Body of pancreas (tissue), 4 donors: ENCODE data around the gene IL4I1.

Source experiments
- POLR2A ChIP-seq, 3 donors: fragments of 450-650 bp; IDR thresholded peaks; one replicate each; pipeline ENCODE4 v1.6.1; 2016; ENCODE audit warnings: antibody characterized with exemption in 3 of 3, mild to moderate bottlenecking in 2 of 3
- TF ChIP-seq, protein P1 (sequence below), 7 experiments: fragments of 450-650 bp in 4 of 7; fragments of 200-600 bp in 3 of 7; sonication (generic) in 3 of 7; IDR thresholded peaks; one replicate each; pipeline ENCODE4 v1.5.1; 2016 to 2019; ENCODE audit warnings: antibody characterized with exemption in 7 of 7

GRCh38 chr19:49933643-49934042, 37.0 kb upstream of the IL4I1 start:
- TF ChIP-seq, protein P1, sequence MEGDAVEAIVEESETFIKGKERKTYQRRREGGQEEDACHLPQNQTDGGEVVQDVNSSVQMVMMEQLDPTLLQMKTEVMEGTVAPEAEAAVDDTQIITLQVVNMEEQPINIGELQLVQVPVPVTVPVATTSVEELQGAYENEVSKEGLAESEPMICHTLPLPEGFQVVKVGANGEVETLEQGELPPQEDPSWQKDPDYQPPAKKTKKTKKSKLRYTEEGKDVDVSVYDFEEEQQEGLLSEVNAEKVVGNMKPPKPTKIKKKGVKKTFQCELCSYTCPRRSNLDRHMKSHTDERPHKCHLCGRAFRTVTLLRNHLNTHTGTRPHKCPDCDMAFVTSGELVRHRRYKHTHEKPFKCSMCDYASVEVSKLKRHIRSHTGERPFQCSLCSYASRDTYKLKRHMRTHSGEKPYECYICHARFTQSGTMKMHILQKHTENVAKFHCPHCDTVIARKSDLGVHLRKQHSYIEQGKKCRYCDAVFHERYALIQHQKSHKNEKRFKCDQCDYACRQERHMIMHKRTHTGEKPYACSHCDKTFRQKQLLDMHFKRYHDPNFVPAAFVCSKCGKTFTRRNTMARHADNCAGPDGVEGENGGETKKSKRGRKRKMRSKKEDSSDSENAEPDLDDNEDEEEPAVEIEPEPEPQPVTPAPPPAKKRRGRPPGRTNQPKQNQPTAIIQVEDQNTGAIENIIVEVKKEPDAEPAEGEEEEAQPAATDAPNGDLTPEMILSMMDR (IDR thresholded peaks at IDR 0.05): no peak
- TF ChIP-seq POLR2A (IDR thresholded peaks at IDR 0.05): no peak
